ENCODE results near the gene SLC6A13.

SLC6A13 gene

DNA sequence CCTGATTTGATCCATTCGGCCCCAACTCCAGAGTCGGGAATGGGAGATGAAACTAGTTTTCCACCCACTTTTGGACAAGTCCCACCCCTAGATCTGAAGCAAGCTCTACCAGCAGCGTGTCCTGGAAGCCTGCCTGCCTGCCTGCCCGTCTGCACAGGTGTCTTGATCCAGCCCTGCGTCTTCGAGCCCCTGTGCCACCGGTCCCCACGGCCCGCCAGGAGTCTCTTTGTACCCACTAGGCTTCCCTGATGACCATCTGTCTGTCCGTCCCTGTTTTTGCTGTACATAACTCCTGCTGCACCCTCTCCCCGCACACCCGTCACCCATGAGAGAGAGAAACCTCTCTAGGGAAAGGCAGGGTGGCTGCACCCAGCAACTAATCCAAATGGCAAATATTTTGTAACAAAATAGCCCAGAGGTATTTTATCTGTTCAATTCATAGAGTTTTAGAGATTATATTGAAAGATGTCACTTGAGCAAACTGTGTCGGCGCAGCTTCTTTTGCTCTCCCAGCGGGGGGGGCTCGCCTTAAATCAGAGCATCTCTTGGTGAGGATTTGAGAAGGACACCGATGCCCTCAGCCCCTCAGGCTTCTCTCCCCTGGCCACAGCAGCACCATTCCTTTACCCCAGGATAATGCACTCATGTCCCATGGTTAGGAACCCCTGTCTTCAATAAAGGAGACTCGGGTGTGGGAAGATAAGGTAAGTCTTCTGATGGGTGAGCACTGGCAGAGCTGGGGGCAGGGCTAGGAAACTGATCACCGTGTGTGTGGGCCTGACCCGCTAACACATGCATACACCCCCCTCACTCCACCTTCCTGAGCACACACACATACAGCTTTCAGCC is 84.4 kb downstream of the SLC6A13 start:
- DNase-seq (ENCODE audit: low read depth) = no peak

DNA sequence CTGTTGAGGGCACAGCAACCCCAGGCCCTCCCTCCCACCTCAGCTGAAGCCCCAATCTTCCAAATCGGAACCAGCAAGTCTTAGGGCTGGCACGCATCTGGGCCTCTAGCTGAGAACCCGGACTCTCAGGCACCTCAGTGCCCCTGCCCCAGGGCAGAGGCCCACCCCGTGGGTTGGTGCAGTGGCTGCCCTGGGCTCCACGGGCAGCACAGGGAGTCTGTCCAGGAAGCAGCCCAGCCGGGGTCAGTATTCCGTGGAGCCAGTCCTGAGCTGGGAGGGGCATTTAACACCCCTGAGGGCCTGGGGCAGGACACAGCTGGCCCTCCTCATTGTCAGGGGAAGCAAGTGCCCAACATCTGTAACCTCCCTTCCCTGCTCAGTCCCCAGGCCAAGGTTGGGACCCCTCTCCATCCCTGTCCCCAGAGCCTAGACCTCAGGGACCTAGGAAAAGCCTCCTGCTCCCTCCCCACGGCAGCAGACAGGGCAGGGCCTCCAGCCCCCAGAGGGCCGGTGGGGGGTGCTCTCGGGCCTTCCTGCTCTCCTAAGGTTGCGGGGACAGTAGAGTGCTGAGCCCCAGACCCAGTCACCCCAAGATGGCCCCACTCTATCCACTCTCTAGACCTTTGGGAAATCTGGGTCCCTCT is 85.2 kb downstream of the SLC6A13 start:
- DNase-seq (ENCODE audit: low read depth) = no peak

DNA sequence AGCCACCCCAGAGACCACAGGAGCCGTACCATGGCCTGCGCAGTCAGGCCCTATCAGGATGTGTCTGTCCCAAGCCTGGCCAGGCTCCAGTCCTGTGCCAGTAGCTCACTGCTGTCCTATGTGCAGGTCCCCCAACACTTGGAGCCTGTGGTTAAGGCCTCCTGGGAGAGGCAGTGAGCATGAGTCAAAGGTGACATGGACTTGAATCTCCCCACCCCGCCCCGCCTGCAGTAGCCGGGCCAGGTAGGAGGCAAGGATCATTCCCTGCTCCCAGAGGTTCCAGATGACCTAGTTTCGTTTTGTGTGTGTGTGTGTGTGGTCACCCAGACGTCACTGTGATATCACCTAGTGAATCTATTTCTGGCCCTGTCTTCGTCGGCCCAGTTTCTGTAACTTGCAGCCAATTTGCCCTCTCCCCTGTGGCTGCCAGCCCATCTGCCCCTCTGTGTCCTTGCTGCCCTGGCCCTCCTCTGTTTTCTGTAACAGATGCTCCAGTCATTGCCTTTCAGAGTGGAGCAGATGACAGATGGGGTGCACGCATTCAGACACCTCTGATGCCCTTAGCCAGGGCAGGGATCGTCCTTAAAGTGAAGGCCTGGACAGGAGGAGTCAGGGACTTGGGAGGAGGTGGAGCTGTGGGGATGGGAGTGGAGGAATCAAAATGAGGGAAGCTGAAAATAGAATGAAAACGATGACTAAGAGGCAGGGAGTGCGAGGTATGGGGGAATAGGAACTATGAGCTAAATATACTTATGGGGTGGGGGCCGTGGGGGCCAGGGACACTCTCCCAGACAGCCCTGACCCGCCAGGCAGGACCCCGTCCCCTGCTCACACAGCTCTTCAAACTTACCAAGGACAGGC is 86.1 kb downstream of the SLC6A13 start:
- no peak for DNase-seq (ENCODE audit: low read depth)

DNA sequence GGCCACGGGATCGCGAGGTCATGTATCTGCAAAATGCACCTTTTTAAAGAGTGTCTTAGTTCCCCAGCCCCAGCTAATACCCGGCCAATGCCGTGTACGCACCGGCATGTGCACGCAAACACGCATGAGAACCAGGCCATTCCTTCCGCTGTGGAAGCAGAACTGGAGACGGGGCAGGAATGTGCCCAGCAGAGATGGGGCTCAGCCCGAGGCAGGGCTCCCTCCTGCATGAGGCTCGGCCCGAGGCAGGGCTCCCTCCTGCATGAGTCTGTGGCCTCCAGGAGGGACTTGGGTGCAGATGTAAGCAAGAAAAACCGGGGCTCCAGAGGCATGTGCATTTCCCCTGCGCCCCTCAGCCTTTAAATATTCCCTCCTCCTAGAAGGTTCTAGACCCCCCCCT is 86.9 kb downstream of the SLC6A13 start:
- DNase-seq (ENCODE audit: low read depth) = no peak

DNA sequence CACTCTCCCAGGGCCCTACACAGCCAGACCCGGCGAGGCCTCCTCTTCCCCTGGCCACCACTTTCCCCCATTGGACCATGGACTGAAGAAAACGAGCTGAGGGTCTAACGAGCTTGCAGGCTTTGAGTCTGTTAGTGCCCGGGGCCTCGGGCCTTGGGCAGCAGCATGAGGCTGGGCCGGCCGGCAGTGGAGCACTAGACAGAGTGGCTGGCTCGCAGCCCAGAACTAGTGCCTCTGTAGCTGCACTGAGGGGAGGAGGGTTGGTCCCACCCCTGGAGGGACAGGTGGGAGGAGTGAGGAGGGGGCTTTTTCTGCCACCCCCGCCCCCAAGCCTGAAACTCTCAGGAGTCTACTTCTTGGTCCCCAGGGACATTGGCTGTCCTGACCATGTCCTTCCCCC is 87.4 kb downstream of the SLC6A13 start:
- DNase-seq (ENCODE audit: low read depth) = no peak

DNA sequence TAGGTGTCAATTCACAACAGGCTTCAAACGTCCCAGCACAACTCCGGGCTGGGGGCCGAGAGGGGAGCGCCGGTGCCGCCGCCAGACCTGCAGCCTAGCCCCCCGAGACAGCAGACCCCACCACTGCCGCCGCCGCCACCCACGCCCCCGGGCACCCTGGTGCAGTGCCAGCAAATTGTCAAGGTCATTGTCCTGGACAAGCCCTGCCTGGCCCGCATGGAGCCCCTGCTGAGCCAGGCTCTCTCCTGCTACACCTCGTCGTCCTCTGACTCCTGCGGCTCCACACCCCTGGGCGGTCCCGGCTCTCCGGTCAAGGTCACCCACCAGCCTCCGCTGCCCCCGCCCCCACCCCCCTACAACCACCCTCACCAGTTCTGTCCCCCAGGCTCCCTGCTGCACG is 88.0 kb downstream of the SLC6A13 start:
- DNase-seq (ENCODE audit: low read depth) = no peak

DNA sequence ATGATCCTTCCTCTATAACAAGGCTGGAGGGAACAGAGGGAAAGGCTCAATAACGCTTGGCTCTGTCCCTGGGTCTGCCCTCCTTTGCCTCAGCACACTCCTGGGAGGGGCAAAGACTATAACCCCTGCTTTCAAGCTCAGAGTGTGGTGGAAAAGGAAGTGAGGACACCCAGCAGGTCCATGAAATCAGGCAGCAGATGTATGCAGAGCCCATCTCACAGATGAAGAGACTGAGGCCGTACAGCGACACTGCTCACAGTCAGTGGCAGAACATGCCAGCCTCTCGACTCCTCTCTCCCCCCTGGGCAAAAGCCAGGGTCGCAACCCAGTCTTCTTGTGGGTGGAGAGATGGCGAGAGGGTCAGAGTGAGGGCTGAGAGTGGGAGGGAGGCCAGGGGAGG is 88.5 kb downstream of the SLC6A13 start:
- no peak for DNase-seq (ENCODE audit: low read depth)

DNA sequence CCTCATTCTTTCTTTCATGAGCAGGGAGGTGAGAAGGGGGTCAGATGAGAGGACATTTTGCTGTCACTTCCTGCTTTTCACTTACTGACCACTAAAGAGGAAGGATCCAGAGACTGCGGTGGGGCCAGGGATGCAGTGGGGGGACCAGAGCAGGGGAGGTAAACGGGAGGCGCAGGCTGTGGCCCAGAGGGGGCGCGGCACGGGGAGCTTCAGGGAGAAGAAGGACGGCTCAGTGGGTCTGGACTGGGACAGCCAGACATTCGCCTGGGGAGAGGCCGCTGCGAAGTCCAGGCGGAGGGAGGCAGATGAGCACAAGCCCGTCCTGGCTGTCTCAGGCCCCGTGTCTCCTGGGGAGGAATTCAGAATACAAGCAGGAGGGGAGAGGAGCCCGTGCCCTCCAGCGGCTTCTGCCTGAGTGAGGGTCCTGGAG is 89.9 kb downstream of the SLC6A13 start:
- DNase-seq (ENCODE audit: low read depth) = no peak

DNA sequence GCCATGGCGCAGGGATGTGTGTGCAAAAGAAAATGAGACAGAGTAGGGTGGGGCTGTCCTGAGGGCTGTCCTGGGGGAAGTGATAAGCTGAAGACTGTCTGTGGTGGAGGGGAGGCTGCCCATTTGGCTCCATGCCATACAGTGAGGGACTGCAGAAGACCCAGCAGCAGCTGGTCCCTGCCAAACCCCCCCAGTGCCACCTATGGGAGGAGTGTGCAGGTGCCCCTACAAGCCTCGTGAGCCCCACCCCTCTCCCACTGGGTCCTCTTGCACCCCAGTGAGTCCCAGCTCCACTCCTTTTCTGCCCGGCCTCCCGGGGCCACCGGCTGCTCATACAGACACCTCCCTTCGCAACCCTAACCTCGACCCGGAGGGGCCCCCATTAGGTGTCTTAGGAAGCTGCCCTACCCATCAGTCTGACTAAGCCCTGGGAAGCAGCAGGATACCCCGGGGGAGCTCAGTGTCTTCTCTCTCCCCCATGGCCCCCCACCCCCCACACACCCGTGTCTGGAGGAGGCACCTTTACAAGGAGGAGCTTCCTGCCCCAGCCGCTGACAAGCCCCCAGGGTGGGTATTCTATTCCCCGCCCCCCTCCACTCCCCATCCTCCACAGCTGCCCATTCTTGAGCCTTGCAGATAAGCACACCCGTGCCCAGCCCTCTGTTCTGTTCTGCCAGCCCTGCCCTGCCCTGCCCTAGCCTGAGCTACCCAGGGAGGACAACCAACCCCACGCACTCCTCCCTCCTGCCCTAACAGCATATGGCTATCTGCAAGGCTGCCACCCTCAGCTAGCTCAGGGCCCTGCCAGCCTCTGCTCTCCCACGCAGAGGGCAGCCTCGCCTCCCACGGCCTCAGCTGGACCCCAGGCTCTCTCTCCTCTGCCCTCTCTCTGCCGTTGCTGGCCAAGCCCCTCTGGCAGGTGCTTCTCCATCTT is 90.6 kb downstream of the SLC6A13 start:
- DNase-seq (ENCODE audit: low read depth) = no peak

DNA sequence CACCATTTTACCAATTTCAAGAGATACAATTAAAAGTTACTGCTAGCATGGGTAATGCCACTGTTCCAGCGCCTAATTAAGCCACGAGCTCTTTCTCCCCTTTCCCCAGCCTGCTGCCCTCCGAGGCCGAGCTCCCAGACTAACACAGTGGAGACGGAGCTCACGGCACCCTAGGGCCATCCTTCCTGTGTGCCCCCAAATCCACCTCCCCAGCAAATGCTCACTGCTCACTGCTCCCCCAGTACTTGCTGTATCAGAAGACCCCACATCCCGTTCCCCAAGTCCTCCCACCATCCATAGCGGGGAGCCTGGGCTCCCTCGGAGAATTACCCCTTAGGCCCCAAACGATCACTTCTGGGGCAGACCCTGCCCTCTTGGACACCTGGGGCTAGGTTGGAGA is 91.4 kb downstream of the SLC6A13 start:
- no peak for DNase-seq (ENCODE audit: low read depth)
